Measurements from ENCODE around the gene RMRP.
"Not testable (repeated sequence)": the region's sequence is repeated elsewhere in the genome, so short reads cannot be mapped to it uniquely, and the experiment has no call there.

The RMRP gene

DNA sequence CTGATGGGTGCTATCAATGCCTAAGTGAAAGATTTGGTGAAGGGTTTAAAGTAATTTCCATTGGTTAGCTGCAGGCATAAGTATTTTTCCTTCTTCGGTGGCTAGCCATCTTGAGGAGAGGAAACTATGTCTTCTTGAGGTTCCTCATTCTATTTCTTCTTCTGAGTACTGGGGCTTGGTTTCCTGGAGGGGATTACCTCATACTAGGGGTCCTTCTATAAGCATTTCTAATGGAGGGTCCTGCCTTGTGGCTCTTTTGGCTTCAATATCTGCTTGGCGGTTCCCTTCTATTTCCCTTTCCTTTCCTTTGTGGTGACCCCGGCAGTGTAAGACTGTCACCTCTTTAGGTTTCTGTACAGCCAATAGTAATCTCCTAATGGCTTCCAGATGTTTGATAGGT is 16.3 kb downstream of the RMRP start:
- DNase-seq (ENCODE audit: low spot score) = not testable (repeated sequence)

DNA sequence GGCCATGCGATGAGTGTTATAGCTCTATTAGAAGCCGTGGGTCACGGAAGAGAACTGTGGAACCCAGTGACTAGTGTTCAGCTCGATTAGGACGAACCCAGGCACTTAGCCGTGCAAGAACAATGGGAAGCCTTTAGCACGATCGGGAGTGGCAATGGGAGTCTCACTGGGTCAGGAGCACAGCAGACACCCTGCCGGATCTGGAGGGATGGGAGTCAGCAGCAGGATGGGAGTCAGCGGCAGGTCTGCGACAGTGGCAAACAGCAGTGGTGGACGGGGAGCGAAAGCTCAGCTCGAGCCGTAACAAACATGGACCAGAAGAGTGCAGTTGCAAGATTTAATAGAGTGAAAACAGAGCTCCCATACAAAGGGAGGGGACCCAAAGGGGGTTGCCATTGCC is 17.4 kb downstream of the RMRP start:
- DNase-seq (ENCODE audit: low spot score) = peak; percentile 34

DNA sequence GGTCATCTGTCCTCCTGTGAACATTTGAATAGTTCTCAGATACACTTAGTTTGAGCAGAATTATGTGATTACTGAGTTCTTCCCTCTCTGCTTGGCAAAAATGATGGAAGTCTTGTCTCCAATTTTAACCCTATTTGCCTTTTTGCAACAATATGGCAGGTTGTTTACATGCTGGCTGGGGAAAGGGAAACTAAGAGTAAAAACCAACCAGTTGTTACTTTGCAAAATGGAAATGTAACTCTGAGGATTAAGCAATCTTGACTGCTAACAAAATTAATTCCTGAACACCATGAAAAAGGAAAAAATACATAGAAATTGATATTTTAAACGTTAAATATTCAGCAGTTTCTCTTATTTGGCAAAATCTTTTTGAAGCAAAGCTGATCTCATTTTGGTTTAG is 18.2 kb downstream of the RMRP start:
- DNase-seq (ENCODE audit: low spot score) = no peak

DNA sequence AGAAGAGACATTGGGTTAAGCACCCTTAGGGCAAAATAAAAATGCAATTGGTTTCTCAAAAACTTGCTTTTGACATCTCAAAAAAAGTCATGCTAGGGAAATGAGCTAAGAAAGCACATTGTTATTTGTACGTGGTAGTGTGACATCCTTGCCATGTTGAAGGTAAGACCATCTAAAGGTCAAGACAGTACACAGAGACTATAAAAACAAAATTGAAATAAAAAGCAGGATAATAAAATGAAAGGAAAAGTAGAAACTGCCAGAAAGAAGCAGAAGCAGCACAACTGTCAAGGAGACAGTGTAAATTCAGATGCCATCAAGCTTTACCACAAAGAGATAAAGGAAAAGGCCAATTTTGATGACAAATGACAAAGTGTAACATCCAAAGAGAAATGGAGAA is 18.6 kb downstream of the RMRP start:
- not testable (repeated sequence) for DNase-seq (ENCODE audit: low spot score)

DNA sequence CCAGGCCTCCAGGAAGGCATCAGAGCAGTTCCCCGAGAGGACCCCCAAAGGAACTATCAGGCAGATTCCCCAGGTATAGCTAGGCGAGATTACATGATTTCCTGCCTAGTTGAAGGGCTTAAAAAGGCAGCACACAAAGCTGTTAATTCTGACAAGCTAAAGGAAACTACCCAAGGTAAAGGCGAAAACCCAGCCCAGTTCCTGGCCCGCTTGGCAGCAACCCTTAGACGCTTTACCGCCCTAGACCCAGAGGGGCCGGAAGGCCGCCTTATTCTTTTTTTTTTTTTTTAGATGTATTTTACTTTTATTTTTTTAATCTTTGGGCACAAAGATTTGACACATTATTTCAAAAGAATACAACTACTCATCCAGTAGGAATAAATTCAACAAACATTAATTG is 19.1 kb downstream of the RMRP start:
- peak; percentile 9 for DNase-seq (ENCODE audit: low spot score)

DNA sequence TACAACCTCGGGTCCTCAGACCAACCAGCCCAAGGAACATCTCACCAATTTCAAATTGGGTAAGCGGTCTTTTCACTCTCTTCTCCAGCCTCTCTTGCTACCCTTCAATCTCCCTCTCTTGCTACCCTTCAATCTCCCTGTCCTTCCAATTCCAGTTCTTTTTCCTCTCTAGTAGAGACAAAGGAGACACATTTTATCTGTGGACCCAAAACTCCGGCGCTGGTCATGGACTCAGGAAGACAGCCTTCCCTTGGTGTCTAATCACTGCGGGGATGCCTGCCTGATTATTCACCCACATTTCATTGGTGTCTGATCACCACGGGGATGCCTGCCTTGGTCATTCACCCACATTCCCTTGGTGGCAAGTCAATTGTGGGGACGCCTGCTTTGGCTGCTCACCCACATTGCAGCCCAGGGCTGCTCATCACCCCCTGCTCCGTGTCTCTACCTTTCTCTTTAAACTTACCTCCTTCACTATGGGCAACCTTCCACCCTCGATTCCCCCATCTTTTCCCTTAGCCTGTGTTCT is 20.3 kb downstream of the RMRP start:
- peak; percentile 1 for DNase-seq (ENCODE audit: low spot score)

DNA sequence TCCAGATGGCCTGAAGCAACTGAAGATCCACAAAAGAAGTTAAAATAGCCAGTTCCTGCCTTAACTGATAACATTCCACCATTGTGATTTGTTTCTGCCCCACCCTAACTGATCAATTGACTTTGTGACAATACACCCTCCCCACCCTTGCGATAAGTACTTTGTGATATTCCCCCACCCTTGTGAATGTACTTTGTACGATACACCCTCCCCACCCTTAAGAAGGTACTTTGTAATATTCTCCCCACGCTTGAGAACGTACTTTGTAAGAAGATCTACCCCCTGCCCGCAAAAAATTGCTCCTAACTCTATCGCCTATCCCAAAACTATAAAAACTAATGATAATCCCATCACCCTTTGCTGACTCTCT is 21.0 kb downstream of the RMRP start:
- DNase-seq (ENCODE audit: low spot score) = peak; percentile 3

DNA sequence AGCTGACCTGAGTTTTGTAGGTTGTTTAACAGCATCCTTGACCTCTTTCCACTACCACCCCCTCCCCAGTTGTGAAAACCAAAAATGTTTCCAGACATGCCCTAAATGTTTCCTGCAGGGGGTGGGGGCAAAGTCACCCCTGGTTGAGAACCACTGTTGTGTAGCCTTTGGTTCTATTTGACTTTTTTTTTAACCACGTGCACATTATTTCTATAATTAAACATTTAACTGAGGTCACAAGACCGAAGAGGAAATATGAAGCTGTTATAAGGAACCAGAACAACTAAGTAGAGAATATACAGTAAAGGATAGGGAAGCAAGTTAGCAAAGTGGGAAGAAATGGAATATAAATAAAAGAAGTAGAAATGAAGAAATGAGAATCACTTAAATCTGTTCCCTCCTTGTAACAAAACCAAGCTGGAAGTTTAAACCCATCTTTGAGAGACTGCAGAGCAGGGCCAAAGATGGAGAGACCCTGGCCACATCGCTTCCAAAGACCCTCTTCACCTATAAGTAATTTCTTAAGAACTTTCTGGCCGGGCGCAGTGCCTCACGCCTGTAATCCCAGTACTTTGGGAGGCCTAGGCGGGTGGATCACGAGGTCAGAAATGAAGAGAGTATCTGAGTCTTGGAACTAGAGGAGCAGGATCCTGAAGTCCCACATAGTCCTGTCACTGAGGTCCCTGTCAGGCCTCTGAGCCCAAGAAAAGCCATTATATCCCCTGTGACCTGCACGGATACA is 21.5 kb downstream of the RMRP start:
- peak; percentile 11 for DNase-seq (ENCODE audit: low spot score)

DNA sequence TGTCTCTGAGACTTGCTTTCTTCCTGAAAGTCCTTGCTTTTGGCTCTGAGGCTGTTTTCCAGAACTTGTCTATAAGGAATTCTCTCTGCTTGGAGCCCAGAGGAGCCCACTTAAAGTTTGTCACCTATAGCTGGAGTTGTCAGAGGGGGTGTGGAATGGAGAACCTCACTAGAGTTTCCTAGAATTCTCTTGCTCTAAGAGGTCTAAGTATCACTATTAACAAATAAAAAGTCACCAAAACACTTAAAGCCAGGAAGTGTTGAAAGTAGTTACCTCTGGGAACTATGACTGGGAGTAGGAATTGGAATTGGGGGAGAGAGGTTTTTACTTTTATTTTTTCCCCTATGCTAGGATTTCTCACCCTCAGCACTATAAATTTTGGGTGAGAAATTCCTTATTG is 22.1 kb downstream of the RMRP start:
- no peak for DNase-seq (ENCODE audit: low spot score)

DNA sequence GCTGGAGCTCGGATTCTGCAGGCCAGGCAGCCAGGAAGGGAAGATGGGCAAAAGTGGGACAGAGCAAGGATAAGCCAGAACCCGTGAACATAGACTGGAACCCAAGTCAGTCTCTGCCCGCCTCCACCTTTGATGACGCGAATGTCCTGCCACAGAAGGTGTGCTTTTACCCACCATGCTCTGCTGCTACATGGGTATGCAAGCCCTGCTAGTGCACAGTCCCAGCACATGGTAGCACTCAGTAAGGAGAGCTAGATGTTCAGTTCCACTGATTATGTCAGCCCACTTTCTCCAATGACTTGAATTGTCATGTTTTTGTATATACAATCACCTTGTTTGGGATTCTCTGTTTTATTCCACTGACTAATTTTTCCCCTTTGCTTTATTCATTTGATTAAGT is 28.2 kb downstream of the RMRP start:
- no peak for DNase-seq (ENCODE audit: low spot score)

DNA sequence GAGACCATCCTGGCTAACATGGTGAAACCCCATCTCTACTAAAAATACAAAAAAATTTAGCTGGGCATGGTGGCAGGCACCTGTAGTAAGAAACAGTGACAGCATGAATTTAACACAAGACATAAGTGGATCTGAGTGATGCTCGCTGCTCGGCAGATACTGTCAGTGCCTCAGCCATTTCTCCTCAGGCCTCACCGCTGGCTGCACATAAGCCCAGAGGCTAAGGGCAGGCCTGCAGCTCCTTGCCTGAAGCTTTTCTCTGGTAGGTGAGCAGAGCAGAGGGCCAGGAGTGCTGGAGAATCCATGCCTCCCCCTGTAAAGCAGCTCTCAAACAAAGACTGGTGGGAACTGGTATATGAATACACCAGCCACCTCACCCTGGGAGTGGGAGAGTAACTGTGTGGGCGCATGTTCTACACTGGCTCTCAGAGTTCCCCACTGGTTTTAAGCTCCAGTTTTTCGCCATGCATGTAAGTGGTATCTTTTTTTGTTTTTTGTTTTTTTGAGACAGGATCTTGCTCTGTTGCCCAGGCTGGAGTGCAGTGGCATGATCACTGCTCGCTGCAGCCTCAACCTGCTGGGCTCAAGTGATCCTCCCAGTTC is 29.3 kb downstream of the RMRP start:
- DNase-seq (ENCODE audit: low spot score) = no peak

DNA sequence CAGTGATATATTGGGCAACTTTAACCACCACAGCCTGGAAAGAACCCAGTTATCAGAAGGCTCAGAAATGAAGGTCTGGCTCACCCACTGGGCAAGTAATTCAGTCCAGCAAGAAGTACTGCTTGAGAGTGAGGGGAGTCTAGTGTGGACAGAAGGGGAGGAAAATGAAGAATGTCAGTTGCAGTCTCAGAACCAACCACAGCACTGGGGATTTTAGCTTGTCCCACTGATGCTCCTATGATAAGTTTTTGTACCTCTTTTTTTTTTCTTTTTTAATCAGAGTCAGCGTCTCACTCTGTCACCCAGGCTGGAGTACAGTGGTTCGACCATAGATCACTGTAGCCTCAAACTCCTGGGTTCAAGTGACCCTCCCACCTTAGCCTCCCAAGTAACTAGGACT is 30.2 kb downstream of the RMRP start:
- no peak for DNase-seq (ENCODE audit: low spot score)

DNA sequence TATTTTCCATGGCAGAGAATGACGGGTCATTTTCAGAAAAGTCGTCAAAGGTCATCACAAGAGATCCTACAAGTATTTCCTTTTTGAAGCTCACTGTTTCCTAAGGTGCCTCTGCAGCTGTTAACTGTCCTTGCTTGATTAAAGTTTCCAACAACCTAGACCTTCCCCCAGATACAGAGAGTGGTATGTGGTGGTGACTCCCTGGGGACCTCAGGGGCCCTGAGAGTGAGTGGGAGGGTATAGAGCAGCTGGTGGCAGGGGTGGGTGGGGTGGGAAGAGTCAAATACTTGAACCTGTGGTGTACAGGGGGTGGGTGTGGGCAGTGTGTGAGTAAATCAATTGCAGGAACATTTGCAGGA is 38.0 kb downstream of the RMRP start:
- no peak for DNase-seq (ENCODE audit: low spot score)

DNA sequence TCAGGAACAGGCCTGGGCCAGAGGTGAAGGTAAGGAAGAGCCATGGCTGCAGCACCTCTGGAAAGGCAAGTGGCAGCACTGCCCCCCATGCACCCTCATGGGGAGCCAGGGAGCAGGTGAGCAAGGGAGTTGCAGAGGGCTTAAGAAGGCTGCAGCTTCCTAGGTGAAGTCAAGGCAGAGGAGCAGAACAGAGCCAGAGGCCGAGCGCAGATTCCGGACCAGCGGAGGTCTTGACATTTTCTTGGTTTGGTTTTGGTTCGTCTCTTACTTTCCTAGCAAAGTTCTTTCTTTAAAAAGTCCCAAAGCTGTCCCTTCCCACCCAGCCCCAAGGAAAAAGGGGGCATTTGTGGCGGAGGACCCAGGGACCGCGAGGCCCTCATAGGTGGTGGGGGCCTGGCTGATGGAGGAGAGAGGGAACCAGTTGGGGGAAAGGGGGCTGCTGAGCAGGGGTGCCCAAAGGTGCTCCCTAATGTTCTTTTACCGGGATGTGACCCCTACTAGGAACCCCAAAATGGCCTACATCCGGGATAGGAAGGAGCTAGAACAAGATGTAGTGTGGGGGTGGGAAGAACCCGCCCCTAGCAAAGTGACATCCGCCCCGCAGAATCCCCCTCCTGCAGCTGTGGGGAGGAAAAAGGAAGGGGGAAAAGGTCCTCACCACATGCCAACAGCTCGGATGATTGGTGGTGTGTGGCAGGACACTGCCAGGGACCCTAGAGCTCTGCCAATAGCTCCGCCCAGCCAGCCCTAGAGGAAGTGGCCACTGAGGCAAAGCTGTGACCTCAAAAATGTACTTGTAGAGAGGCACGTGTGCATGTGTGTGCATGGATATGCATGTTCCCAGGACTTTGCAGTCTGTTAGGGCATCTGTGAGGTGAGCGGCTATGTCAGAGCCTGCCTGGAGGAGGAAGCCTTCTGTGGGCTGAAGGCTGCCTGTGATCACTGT is 38.7 kb downstream of the RMRP start:
- no peak for DNase-seq (ENCODE audit: low spot score)

DNA sequence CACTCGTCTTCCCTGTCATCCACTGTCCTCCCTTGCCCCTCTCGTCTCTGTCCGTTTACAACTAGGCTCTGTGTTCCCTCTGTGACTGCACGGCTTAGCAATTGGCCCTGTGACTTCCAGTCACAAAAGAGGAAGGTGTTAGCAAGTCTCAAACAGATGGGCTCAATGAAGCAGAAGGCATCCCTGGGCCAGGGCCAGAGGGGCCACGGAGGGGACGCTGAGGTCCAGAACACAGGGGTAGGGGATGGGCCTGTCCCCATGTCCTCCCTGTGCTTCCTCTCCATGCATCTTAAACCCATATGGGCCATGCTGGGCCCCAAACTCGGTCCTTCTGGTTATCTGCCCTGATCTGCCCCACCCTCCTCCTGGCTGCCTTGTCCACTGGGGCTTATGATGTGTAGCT is 39.5 kb downstream of the RMRP start, which contains the start of gene CD72:
CD72 (minus strand) TSS at position 89 of the 403 bp plus-strand sequence. CDS start 110 bp downstream, outside the sequence.
- DNase-seq (ENCODE audit: low spot score) = no peak

DNA sequence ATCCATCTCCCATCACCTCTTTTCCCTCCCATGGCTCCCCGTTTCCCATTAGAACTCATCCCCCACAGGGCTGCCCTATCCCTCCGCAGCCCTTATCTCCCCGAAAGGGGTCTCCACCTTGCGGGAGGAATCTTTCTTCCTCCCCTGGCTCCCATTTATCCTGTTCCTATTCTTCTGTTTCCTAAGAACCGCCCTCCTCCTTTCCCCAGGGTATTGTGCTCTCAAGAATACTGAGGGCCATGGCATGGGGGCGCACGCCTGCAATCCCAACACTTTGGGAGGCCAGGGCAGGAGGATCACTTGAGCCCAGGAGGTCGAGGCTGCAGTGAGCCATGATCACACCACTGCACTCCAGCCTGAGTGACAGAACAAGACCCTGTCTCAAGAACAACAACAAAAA is 40.3 kb downstream of the RMRP start:
- DNase-seq (ENCODE audit: low spot score) = no peak

DNA sequence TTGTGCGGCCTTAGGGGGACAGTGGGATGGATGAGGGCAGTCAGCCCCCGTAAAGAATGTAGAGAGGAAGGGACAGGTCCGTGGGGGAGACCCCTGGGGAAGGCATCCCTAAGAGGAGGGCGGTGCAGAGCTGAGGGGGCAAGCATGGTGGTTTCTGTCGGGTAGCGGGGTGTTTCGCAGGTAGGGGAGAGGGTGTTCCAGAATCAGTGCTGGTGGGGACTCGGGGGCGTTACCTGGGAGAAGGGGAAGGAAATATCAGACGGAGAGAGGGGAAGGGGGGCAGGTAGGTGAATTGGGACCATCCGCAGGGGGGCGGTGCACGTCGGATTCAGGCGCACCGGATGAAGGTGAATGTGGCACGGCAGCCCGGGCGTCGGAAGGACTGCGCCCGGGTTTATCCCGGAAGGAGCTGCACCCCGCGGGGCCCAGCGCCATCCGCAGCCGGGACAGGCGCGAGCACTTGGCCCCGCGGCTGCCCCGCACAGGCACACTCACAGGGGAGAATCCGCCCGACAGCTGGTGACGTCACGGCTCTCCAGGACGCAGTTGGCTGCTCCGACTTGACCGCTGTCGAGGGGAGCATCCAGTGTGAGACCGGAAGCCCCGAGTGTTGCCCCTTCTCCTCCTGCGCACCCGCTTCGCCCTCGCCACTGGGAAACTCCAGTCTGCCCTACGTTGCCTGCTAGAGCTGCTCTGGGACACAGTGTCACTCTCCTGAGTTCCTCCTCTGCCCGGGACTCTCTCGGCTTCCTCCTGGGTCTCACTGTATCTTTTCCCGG is 40.9 kb downstream of the RMRP start:
- DNase-seq (ENCODE audit: low spot score) = no peak

DNA sequence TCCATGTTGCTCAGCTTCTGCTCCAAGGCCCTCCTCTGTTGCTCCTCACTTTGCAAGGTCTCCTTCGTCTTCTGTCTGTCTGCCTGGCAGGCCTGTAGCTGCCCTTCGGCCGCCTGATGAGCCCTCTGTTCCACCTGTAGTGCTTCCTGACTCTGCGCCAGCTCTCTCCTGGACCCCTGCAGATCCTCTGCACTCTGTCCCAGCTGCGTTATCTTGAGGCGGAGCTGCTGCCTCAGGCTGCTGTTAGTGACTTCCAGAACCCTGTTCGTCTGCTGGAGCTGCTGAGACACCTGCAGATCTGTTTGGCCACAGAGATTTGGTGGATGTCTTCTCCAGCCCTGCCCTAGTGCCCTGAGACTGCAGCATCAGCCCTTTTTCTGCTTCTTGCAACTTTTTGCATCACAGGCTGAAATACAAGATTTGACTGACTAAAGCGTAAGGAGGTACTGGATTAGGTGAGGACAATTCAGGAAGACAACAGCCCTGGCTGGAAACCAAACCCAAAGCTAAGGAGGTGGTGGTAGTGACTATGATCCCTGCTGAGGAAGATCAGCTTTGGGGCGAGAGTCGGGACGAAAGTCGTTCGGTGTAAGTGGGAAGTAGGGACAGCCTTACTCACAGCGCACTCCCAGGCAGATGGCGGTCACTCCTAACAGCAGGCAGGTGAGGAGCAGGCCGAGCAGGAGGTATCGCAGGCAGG is 41.7 kb downstream of the RMRP start:
- no peak for DNase-seq (ENCODE audit: low spot score)

DNA sequence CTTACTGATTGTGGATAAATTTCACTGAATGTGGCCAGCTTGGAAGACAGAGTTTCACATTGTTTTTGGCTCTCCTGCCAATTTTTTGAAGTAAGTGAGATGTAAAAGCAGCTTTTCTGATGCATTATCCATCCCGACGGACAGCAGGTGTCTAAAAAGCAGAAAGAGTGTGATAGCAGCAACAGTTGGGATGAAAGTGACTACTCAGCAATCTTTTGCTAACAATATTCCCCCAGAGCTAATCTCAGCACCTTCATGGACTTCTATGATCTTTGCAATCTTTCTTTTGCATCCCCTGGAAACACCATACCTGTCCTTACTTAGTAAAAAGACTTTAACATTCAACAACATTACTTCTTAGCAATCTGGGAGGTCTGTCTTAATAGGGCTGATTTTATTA is 45.0 kb downstream of the RMRP start:
- DNase-seq (ENCODE audit: low spot score) = no peak

DNA sequence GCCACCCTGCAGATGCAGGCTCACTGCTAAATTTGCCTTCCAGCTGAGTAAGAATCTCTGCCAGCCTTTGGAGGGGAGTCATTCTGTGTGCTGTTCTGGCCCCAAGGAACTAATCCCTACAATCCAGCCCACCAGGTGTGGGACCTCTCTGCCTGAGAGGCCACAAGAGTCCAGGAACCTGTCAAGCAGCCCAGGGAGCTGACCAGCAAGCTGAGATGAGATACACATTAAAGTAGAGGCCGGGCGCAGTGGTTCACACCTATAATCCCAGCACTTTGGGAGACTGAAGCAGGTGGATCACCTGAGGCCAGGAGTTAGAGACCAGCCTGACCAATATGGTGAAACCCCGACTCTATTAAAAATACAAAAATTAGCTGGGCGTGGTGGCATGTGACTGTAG is 45.8 kb downstream of the RMRP start:
- DNase-seq (ENCODE audit: low spot score) = not testable (repeated sequence)

DNA sequence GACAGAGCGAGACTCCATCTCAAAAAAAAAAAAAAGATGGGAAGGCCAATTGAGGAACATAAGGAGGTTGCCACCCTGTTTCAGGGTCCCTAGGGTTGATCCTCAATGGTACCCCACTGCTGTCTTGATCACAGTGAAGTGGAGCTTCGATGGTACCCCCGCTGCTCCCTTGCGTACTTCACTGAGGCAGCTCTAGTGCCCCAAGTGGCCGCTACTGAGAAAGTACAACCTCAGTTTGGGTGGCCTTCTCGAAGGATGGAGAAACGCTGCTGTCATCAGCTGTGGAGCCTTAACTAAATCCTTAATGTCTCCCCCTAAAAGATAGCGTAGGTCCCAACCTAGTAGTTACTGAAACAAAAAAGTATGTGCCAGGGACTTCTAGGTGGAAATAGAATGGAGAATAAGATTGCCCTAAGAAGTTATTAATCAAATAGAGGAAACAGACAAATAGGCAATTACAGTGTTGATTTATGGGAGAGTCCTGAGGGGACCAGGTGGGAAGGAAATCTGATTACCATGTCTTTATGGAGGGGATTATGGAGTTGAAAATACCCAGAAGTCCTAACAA is 46.5 kb downstream of the RMRP start:
- DNase-seq (ENCODE audit: low spot score) = no peak
